ENCODE measurements around the gene PLAC1.

PLAC1 gene

DNA sequence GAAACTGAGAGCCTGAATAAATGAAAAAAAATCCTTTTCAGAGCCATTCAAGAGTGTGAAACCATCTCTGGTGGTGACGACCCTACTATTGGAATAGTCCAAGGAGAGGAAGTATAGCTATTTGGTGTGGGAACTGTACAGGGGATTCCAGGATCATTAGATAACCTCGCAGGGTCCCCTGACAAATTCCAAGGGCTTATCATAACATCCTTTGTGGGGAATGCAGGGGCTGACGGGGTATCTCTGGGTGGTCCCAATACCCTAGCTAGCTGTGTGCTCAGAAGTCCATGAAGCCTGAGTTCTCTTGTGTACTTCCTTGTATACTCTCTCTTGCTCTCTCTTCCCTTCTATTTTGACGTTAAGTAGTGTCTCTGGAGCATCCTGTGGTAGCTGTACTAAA lies 13.8 kb upstream of the PLAC1 start:
- Histone ChIP-seq H3K27ac (ENCODE audit: low read depth, low read length) (no peak overlapping the region), H3K27me3 (ENCODE audit: control insufficient read depth, low read length) (no peaks in the 10 kb centered on the region), H3K4me2 (ENCODE audit: low read length) (no peak overlapping the region), H3K4me3 (ENCODE audit: low read length) (no peak overlapping the region), H3F3A (ENCODE audit: control insufficient read depth, insufficient read depth) (no peaks in the 10 kb centered on the region), H4K20me1 (ENCODE audit: control insufficient read depth, insufficient read depth, low read depth, low read length) (no peaks in the 10 kb centered on the region), H3K4me1 (ENCODE audit: control insufficient read depth, low read length) (no peaks in the 10 kb centered on the region), H3K9me2 (replicated peaks; ENCODE audit: control insufficient read depth, low read length) (no peaks in the 10 kb centered on the region), H3K9me3 (ENCODE audit: control insufficient read depth, insufficient read depth, low read length) (no peaks in the 10 kb centered on the region), H3K36me3 (ENCODE audit: control insufficient read depth, low read length) (no peaks in the 10 kb centered on the region), H3K79me2 (ENCODE audit: control insufficient read depth, low read length) (no peaks in the 10 kb centered on the region)
- TF ChIP-seq EZH2phosphoT487 (IDR thresholded peaks at IDR 0.05; ENCODE audit: borderline replicate concordance, low read length) (no peak), CTCF (IDR thresholded peaks at IDR 0.05; ENCODE audit: low read depth, low read length, poor library complexity, severe bottlenecking) (no peak)

DNA sequence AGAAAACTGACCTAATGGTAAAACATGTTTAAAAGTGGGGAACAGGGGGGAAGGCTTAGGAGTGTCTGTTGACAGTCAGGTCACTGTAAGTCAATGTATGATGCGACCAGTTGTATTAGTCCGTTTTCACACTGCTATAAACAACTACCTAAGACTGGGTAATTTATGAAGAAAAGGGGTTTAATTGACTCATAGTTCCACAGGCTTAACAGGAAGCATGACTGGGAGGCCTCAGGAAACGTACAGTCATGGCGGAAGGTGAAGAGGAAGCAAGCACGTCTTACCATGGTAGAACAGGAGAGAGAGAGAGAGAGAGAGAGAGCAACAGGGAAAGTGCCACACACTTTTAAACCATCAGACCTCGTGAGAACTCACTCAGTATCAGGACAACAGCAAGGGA lies 13.0 kb upstream of the PLAC1 start:
- Histone ChIP-seq H3K27ac (ENCODE audit: low read depth, low read length) (no peak overlapping the region), H3K4me3 (ENCODE audit: low read length) (no peak overlapping the region), H3K4me1 (ENCODE audit: control insufficient read depth, low read length) (no peaks in the 10 kb centered on the region), H3F3A (ENCODE audit: control insufficient read depth, insufficient read depth) (no peaks in the 10 kb centered on the region), H4K20me1 (ENCODE audit: control insufficient read depth, insufficient read depth, low read depth, low read length) (no peaks in the 10 kb centered on the region), H3K9me2 (replicated peaks; ENCODE audit: control insufficient read depth, low read length) (no peaks in the 10 kb centered on the region), H3K79me2 (ENCODE audit: control insufficient read depth, low read length) (no peaks in the 10 kb centered on the region), H3K36me3 (ENCODE audit: control insufficient read depth, low read length) (no peaks in the 10 kb centered on the region), H3K4me2 (ENCODE audit: low read length) (no peak overlapping the region), H3K9me3 (ENCODE audit: control insufficient read depth, insufficient read depth, low read length) (no peaks in the 10 kb centered on the region), H3K27me3 (ENCODE audit: control insufficient read depth, low read length) (no peaks in the 10 kb centered on the region)
- no peak for TF ChIP-seq CTCF (IDR thresholded peaks at IDR 0.05; ENCODE audit: low read depth, low read length, poor library complexity, severe bottlenecking)
- TF ChIP-seq EZH2phosphoT487 (IDR thresholded peaks at IDR 0.05; ENCODE audit: borderline replicate concordance, low read length) = no peak

- H3K9me3 ChIP-seq (ENCODE audit: control insufficient read depth, insufficient read depth, low read length) = no peaks in the 10 kb centered on the region
- no peaks in the 10 kb centered on the region for H3K36me3 ChIP-seq (ENCODE audit: control insufficient read depth, low read length)
- H3K4me3 ChIP-seq (ENCODE audit: low read length) = no peak overlapping the region
- H3K27me3 ChIP-seq (ENCODE audit: control insufficient read depth, low read length) = no peaks in the 10 kb centered on the region
- H4K20me1 ChIP-seq (ENCODE audit: control insufficient read depth, insufficient read depth, low read depth, low read length) = no peaks in the 10 kb centered on the region
- no peak overlapping the region for H3K27ac ChIP-seq (ENCODE audit: low read depth, low read length)
- no peaks in the 10 kb centered on the region for H3K4me1 ChIP-seq (ENCODE audit: control insufficient read depth, low read length)
- no peaks in the 10 kb centered on the region for H3F3A ChIP-seq (ENCODE audit: control insufficient read depth, insufficient read depth)
- no peak overlapping the region for H3K4me2 ChIP-seq (ENCODE audit: low read length)
- H3K79me2 ChIP-seq (ENCODE audit: control insufficient read depth, low read length) = no peaks in the 10 kb centered on the region
- TF ChIP-seq CTCF (IDR thresholded peaks at IDR 0.05; ENCODE audit: low read depth, low read length, poor library complexity, severe bottlenecking) = no peak
- TF ChIP-seq EZH2phosphoT487 (IDR thresholded peaks at IDR 0.05; ENCODE audit: borderline replicate concordance, low read length) = no peak
- no peaks in the 10 kb centered on the region for H3K9me2 ChIP-seq (replicated peaks; ENCODE audit: control insufficient read depth, low read length)
Measured at GRCh38 chrX:134670134-134670924, 12.1 kb upstream of the PLAC1 start.
